Measurements from ENCODE around the gene LYPD6. TPM values are rescaled to one million over a fixed set of nuclear protein-coding genes. Genes with fewer than 3 reads are reported as not detected.

Gene LYPD6
- total and polyA plus RNA-seq, 2 donors from 2014 or later, result 1.1 to 2.2 TPM

DNA sequence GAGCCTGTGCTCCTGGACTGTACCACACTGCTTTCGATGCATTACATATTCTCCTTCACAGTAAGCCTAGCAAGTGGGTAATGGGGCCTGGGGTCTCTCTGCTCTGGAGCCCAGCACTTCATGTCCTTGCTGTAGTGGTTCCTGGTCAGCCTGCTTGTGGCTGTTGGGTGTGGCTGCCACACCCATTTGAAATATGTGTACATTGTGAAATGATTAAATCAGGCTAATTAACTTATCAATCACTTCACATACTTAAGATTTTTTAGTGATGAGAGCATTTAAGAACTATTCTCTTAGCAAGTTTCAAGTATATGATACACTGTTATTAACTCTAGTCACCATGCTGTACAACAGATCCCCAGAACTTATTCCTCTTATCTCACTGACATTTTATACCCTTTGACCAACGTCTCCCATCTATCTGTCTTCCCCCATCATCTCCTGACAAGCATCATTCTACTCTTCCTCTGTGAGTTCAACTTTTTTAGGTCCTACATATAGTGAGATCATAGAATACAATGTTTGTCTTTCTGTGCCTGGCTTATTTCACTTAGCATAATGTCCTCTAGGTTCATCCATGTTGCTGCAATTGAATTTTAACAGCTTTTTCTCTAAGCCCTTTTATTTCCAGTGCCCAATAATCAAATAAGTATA is 92.1 kb downstream of the LYPD6 start:
- TF ChIP-seq, protein P1, sequence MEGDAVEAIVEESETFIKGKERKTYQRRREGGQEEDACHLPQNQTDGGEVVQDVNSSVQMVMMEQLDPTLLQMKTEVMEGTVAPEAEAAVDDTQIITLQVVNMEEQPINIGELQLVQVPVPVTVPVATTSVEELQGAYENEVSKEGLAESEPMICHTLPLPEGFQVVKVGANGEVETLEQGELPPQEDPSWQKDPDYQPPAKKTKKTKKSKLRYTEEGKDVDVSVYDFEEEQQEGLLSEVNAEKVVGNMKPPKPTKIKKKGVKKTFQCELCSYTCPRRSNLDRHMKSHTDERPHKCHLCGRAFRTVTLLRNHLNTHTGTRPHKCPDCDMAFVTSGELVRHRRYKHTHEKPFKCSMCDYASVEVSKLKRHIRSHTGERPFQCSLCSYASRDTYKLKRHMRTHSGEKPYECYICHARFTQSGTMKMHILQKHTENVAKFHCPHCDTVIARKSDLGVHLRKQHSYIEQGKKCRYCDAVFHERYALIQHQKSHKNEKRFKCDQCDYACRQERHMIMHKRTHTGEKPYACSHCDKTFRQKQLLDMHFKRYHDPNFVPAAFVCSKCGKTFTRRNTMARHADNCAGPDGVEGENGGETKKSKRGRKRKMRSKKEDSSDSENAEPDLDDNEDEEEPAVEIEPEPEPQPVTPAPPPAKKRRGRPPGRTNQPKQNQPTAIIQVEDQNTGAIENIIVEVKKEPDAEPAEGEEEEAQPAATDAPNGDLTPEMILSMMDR (IDR thresholded peaks at IDR 0.05; ENCODE audit: borderline replicate concordance, extremely low read depth, insufficient read depth), result no peak
- no peak for FAIRE-seq
- intact Hi-C loops (cut with DNase I), result no loop called here
- Histone ChIP-seq H3K4me3 (ENCODE audit: low read length in 3 of 3) (no peak overlapping the region), H3K9me3 (ENCODE audit: control insufficient read depth in 2 of 3, insufficient read depth in 1 of 3, low read length in 3 of 3) (no peaks in the 10 kb centered on the region), H3K36me3 (ENCODE audit: control insufficient read depth in 2 of 3, insufficient read depth in 3 of 3, low read length in 3 of 3) (no peaks in the 10 kb centered on the region), H3K4me1 (ENCODE audit: control insufficient read depth in 2 of 3, insufficient read depth in 2 of 3, low read depth in 1 of 3, low read length in 3 of 3) (no peaks in the 10 kb centered on the region), H3K9ac (ENCODE audit: low read length in 3 of 3) (no peak overlapping the region), H3K27me3 (ENCODE audit: control insufficient read depth, insufficient read depth, low read length) (no peaks in the 10 kb centered on the region), H3K27ac (ENCODE audit: low read depth in 2 of 2, low read length in 2 of 2) (no peak overlapping the region)
- DNase-seq, result peak in 1 of 5 donors; percentile 29

DNA sequence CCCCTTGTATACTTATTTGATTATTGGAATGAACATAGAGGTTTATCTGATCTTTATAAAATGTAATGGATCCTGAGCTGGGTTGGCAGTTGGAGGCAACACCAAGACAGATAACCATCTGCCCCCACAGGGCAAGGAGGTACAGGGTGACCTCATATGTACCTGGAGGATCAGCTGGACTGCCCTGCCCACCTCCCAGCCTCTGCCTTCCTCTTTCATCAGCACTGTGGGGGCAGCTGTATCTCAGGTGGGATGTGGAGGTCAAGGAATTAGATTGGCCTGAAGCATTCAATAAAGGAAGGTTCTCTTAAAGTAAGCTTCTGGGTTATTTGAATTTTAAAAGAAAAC is 92.6 kb downstream of the LYPD6 start:
- Histone ChIP-seq H3K36me3 (ENCODE audit: control insufficient read depth in 2 of 3, insufficient read depth in 3 of 3, low read length in 3 of 3) (no peaks in the 10 kb centered on the region), H3K4me3 (ENCODE audit: low read length in 3 of 3) (no peak overlapping the region), H3K27ac (ENCODE audit: low read depth in 2 of 2, low read length in 2 of 2) (no peak overlapping the region), H3K4me1 (ENCODE audit: control insufficient read depth in 2 of 3, insufficient read depth in 2 of 3, low read depth in 1 of 3, low read length in 3 of 3) (no peaks in the 10 kb centered on the region), H3K27me3 (ENCODE audit: control insufficient read depth, insufficient read depth, low read length) (no peaks in the 10 kb centered on the region), H3K9ac (ENCODE audit: low read length in 3 of 3) (no peak overlapping the region), H3K9me3 (ENCODE audit: control insufficient read depth in 2 of 3, insufficient read depth in 1 of 3, low read length in 3 of 3) (no peaks in the 10 kb centered on the region)
- TF ChIP-seq, protein P1 (IDR thresholded peaks at IDR 0.05; ENCODE audit: borderline replicate concordance, extremely low read depth, insufficient read depth), result no peak
- DNase-seq (no peak), FAIRE-seq (no peak)
- intact Hi-C loops (cut with DNase I), result no loop called here

DNA sequence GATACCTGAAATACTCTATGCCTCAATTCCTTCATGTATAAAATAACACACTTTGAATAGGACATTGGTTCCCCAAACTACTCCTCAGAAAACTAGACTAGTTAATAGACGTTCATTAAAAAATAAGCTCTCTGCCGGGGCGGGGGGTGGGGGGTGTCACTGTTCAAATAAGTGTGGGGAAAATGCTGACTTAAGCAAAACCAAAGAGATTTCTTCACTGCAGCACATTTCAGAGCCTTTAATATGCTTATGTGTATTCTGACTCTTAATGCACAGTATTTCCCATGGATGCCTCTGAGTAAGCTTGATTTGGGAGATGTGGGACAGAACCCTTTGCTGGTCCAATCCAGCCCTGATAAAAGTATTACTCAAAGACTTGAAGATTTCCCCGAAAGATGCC is 93.2 kb downstream of the LYPD6 start:
- Histone ChIP-seq H3K27me3 (ENCODE audit: control insufficient read depth, insufficient read depth, low read length) (no peaks in the 10 kb centered on the region), H3K36me3 (ENCODE audit: control insufficient read depth in 2 of 3, insufficient read depth in 3 of 3, low read length in 3 of 3) (no peaks in the 10 kb centered on the region), H3K4me1 (ENCODE audit: control insufficient read depth in 2 of 3, insufficient read depth in 2 of 3, low read depth in 1 of 3, low read length in 3 of 3) (no peaks in the 10 kb centered on the region), H3K27ac (ENCODE audit: low read depth in 2 of 2, low read length in 2 of 2) (no peak overlapping the region), H3K9me3 (ENCODE audit: control insufficient read depth in 2 of 3, insufficient read depth in 1 of 3, low read length in 3 of 3) (no peaks in the 10 kb centered on the region), H3K4me3 (ENCODE audit: low read length in 3 of 3) (no peak overlapping the region), H3K9ac (ENCODE audit: low read length in 3 of 3) (no peak overlapping the region)
- DNase-seq (no peak), FAIRE-seq (no peak)
- intact Hi-C loops (cut with DNase I), result no loop called here
- TF ChIP-seq, protein P1 (IDR thresholded peaks at IDR 0.05; ENCODE audit: borderline replicate concordance, extremely low read depth, insufficient read depth), result no peak

DNA sequence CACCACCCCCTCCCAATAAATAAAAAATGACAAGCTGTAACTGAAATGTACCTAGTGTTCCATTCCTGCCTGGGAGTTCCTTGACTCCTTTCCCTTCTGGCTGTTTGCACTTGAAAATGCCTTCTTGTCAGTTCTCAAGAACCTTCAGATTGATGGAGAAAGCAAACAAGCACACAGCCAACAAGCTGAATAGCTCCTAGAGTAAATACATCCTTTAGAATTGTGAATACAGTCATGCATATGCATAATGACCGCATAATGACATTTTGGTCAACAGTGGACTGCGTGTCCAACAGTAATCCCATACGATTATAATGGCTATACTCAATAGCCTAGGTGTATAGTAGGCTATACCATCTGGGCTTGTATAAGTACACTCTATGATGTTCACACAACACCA is 97.0 kb downstream of the LYPD6 start:
- H3K9ac ChIP-seq (ENCODE audit: low read length in 3 of 3), result no peak overlapping the region
- FAIRE-seq (no peak), DNase-seq (no peak)
- no peaks in the 10 kb centered on the region for H3K36me3 ChIP-seq (ENCODE audit: control insufficient read depth in 2 of 3, insufficient read depth in 3 of 3, low read length in 3 of 3)
- peaks cover 0 to 4% (median 0%) of the 10 kb centered on the region in 3 donors for H3K4me1 ChIP-seq (ENCODE audit: control insufficient read depth in 2 of 3, insufficient read depth in 2 of 3, low read depth in 1 of 3, low read length in 3 of 3)
- H3K4me3 ChIP-seq (ENCODE audit: low read length in 3 of 3), result no peak overlapping the region
- no peaks in the 10 kb centered on the region for H3K9me3 ChIP-seq (ENCODE audit: control insufficient read depth in 2 of 3, insufficient read depth in 1 of 3, low read length in 3 of 3)
- no peaks in the 10 kb centered on the region for H3K27me3 ChIP-seq (ENCODE audit: control insufficient read depth, insufficient read depth, low read length)
- TF ChIP-seq, protein P1 (IDR thresholded peaks at IDR 0.05; ENCODE audit: borderline replicate concordance, extremely low read depth, insufficient read depth), result no peak
- no peak overlapping the region for H3K27ac ChIP-seq (ENCODE audit: low read depth in 2 of 2, low read length in 2 of 2)
- intact Hi-C loops (cut with DNase I), result no loop called here

Measured in kidney (tissue), 14 donors.